HG03520 (cell line): ENCODE measurements around the gene SUFU.
A peak's percentile ranks its signal among the peaks of the same experiment; 100 is the strongest.

ENCODE experiments used
- ATAC-seq: cut with Tn5 transposase; IDR thresholded peaks from one replicate; pipeline ENCODE4 v1.9.1; 2021; ENCODE audit warnings: mild to moderate bottlenecking, moderate library complexity; ENCODE audit not compliant: unreplicated experiment

The SUFU gene

GRCh38 chr10:102631525-102632393 lies 128.0 kb downstream of the SUFU start:
- no peak for ATAC-seq

GRCh38 chr10:102632394-102633111 lies 128.8 kb downstream of the SUFU start:
- ATAC-seq: no peak

DNA sequence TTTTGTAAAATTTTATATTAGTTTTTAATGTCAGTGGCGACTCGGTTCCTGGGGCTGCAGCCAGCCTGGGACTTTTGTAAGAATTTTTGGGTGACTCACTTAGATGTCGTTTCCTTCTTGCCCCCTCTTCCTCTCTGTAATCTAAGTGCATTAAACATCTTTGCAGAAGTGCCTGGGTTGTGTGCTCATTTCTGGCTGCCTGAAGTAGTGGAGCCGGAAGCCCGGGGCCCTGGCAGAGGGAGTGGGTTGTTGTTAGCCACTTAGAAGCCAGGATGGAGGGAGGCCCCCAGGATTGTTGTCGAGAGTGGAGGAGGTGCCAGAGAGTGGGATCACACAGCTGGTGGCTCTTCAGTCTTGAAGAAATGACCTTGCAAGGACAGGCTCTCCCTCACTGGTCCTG lies 129.5 kb downstream of the SUFU start:
- ATAC-seq: no peak

GRCh38 chr10:102633848-102634247 lies 130.1 kb downstream of the SUFU start:
- no peak for ATAC-seq

DNA sequence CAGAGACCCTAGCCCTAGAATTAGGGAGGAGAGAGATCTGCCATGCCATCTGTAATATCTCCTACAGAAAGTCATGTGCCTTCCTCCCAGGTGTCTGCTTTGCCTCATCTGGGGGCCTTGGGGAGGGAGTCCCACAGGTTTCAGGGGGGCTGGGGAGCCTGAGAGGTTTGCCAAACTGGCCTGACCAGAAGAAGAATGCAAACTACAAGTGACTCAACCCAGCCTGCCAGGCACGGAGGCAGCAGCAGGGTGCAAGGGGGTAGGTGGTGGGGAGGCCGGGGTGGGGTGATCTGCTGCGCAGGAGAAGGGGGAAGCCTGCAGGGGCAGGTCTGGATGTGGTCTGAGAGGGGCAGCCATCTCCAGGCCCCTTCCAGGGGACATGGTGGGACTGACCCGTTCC lies 130.9 kb downstream of the SUFU start:
- no peak for ATAC-seq

DNA sequence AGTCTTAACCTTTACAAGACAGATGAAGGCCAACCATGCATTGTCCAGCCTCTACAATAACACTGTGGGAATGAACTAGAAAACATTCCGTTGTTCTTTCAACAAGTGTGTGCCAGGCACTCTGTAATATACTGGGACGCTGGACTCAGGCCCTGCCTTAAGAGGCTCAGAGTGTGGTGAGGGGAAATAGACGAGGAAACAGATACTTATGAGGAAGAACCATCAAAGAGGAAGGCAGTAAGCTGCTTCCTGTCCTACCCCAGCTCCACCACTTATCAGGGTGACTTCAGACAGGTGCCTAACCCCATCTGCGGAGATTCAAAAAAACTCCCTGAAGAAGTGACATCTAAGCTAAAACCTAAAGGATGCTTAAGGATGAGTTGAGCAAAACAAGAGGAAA lies 131.6 kb downstream of the SUFU start:
- ATAC-seq: no peak

DNA sequence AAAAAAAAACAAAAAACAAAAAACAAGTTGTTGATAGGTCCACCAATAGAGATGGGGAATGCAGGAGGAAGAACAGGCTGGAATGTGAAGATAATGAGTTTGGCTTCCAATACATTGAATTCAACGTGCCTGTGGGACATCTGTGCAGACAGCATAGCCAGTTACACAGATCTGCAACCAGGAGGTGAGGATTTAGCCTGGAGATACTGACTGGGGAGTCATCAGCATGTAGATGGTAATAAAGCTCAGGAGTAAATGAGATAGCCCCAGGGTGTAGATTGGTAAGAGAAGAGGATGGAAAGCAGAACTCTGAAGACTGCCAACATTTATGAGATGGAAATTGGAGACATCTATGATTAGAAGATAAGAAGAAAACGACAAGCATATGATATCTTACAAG lies 135.8 kb downstream of the SUFU start:
- ATAC-seq: no peak

GRCh38 chr10:102641402-102641801 lies 137.6 kb downstream of the SUFU start:
- ATAC-seq: no peak

- peak; percentile 51 for ATAC-seq
Observed at GRCh38 chr10:102641880-102642735, 138.3 kb downstream of the SUFU start.

- ATAC-seq: no peak
Observed at GRCh38 chr10:102642736-102643335, 139.1 kb downstream of the SUFU start.

GRCh38 chr10:102643336-102644065 lies 139.7 kb downstream of the SUFU start:
- ATAC-seq: no peak

- no peak for ATAC-seq
Observed at GRCh38 chr10:102644066-102644645, 140.4 kb downstream of the SUFU start, which contains the start of gene TRIM8. Gene TRIM8, plus strand, starts transcription at chr10:102644479. Its CDS starts 139 bp downstream, at chr10:102644618.

DNA sequence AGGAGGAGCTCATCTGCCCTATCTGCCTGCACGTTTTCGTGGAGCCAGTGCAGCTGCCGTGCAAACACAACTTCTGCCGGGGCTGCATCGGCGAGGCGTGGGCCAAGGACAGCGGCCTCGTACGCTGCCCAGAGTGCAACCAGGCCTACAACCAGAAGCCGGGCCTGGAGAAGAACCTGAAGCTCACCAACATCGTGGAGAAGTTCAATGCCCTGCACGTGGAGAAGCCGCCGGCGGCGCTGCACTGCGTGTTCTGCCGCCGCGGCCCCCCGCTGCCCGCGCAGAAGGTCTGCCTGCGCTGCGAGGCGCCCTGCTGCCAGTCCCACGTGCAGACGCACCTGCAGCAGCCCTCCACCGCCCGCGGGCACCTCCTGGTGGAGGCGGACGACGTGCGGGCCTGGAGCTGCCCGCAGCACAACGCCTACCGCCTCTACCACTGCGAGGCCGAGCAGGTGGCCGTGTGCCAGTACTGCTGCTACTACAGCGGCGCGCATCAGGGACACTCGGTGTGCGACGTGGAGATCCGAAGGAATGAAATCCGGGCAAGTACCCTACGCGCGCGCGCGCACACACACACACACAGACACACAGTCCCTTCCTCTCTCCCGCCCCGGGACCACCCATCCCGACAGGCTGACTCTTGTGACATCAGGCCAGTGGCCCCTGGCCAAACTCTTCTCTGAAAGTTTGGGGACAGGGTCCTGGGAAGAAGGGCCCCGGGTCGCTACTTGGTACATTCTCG lies 141.0 kb downstream of the SUFU start:
- no peak for ATAC-seq

GRCh38 chr10:102645388-102645740 lies 141.6 kb downstream of the SUFU start:
- ATAC-seq: no peak

DNA sequence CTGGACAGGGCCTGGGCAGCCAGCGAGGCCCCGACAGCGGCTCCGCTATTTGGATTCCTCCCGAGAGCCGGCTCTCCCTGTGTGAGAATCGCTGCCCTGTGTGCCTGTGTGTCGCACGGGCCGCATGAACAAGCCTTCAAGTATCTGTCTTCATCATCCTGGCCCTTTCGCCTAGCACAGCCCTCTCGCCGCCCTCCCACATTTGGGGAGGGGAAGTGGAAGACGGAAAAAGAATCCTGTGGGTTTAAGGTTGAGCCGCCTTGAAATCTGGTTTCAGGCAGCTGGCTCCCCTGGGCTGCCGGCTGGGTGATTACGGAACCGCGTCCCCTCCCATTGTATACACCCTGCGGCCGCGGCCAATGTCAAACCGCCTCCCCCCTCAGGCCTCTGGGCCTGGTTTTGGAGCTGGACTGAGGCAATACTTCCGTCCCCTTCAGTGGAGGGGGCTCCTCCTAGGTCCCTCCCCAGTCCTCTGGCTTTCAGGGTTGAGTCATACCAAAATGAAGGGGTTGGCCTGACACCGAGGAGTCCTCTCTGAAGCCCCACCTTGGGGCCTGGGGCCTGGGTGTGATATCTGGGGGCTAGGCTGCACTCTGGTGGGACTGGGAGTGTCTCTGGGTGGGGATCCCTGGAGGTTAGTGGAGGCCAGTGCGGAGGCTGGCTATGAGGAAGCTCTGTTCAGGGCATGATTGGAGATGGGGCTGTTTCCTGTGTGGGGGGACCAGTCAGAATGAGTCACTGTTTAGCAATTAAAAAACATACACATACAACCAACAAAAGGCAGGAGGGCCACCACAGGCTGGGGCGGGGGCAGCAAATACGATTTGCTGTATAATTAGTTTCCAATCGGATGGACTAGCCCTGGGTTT lies 142.2 kb downstream of the SUFU start:
- peak; percentile 26 for ATAC-seq

- no peak for ATAC-seq
Observed at GRCh38 chr10:102646610-102647442, 143.1 kb downstream of the SUFU start.
